Activated B cell treated with CpG ODN at 0.5 μM for 24 hours (primary cell): ENCODE measurements around the gene RIOK3. TPM values are rescaled to one million over a fixed set of nuclear protein-coding genes. Genes with fewer than 3 reads are reported as not detected.
A peak's percentile ranks its signal among the peaks of the same experiment; 100 is the strongest.
"Not testable (repeated sequence)": the region's sequence is repeated elsewhere in the genome, so short reads cannot be mapped to it uniquely, and the experiment has no call there.

Source experiments
- ATAC-seq: fragments of 200-7000 bp; cut with Tn5 transposase; one replicate; pipeline ENCODE4 v1.10.0; 2021; ENCODE audit warnings: low read depth, mild to moderate bottlenecking, moderate library complexity
- CTCF ChIA-PET: fragments of 350-600 bp; sonication (Branson Sonifier 250); formaldehyde crosslinking; loops from one replicate; lab custom pipeline; 2021; ENCODE audit warnings: antibody characterized with exemption; lab: Charles Lee
- POLR2A ChIA-PET: fragments of 350-600 bp; sonication (Branson Sonifier 250); formaldehyde crosslinking; loops from one replicate; lab custom pipeline; 2021; ENCODE audit warnings: antibody characterized with exemption; lab: Charles Lee
- DNase-seq: peaks from one replicate; pipeline ENCODE4 v3.0.0; 2022
- H3K27ac Mint-ChIP-seq: one replicate; pipeline ENCODE4 v1.8.0; 2020; ENCODE audit warnings: mixed read lengths
- H3K27me3 Mint-ChIP-seq: one replicate; pipeline ENCODE4 v1.8.0; 2021; ENCODE audit warnings: mixed read lengths
- H3K36me3 Mint-ChIP-seq: one replicate; pipeline ENCODE4 v1.8.0; 2021; ENCODE audit warnings: low read depth, mixed read lengths
- H3K4me1 Mint-ChIP-seq: one replicate; pipeline ENCODE4 v1.8.0; 2021; ENCODE audit warnings: mixed read lengths
- H3K4me3 Mint-ChIP-seq: one replicate; pipeline ENCODE4 v1.8.0; 2020; ENCODE audit warnings: mild to moderate bottlenecking, mixed read lengths
- H3K9me3 Mint-ChIP-seq: one replicate; pipeline ENCODE4 v1.8.0; 2020; ENCODE audit warnings: mixed read lengths
- intact Hi-C: fragments of 100-400 bp; cut with micrococcal nuclease; formaldehyde crosslinking; loops from one replicate; pipeline ENCODE4 v1.15.1; 2024
- total RNA-seq: library from RNA; stranded (reverse); gene quantifications from 2 replicates; pipeline ENCODE4 v1.2.3, GENCODE V29; 2022
- TF ChIP-seq, protein P1 (sequence below): fragments of 200-600 bp; IDR thresholded peaks from one replicate; pipeline ENCODE4 v1.8.0; 2022; ENCODE audit warnings: antibody characterized with exemption, mild to moderate bottlenecking

The RIOK3 gene
- total RNA-seq, 1 donor from 2014 or later: 92.4 TPM

DNA sequence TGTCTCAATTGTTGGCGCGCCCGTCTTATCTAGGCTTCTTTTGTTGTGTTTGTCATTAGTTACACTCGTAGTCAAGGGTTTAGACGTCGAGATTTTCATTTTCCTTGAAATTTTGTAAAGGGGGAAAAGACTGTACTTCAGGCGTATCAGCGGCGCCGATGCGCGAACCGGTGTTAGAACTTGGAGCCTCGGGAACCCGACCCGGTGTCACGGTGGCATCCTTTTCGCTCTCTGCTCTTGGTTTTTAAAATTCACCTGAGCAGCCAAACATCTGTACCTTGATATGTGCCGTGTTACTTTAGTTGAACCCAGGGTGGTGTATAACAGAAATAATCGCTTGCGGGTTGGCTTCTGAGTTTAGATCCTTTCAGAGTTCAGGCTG, 50.9 kb downstream of the RIOK3 start:
- intact Hi-C loops: loop anchor here (1.0 to 10.0 kb wide), 14 partner anchors 12 to 571 kb away; partner anchors contain the start of genes NPC1, RBBP8, RIOK3 and TTC39C
- Mint-ChIP-seq H3K9me3 (no peaks in the 10 kb centered on the region), H3K27ac (peak overlapping the region; percentile 88), H3K36me3 (peaks cover 34% of the 10 kb centered on the region), H3K4me1 (peaks cover 69% of the 10 kb centered on the region), H3K4me3 (peak overlapping the region; percentile 93), H3K27me3 (no peaks in the 10 kb centered on the region)
- CTCF ChIA-PET: interaction anchor here (1.4 to 1.5 kb wide), 2 partner anchors 372 to 704 kb away, joined by 3 to 5 read pairs; no protein-coding TSS in a partner anchor
- TF ChIP-seq, protein P1, sequence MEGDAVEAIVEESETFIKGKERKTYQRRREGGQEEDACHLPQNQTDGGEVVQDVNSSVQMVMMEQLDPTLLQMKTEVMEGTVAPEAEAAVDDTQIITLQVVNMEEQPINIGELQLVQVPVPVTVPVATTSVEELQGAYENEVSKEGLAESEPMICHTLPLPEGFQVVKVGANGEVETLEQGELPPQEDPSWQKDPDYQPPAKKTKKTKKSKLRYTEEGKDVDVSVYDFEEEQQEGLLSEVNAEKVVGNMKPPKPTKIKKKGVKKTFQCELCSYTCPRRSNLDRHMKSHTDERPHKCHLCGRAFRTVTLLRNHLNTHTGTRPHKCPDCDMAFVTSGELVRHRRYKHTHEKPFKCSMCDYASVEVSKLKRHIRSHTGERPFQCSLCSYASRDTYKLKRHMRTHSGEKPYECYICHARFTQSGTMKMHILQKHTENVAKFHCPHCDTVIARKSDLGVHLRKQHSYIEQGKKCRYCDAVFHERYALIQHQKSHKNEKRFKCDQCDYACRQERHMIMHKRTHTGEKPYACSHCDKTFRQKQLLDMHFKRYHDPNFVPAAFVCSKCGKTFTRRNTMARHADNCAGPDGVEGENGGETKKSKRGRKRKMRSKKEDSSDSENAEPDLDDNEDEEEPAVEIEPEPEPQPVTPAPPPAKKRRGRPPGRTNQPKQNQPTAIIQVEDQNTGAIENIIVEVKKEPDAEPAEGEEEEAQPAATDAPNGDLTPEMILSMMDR: no peak
- ATAC-seq (no peak), DNase-seq (no peak)
- POLR2A ChIA-PET: interaction anchor here (0.6 to 3.5 kb wide), 3 partner anchors 24 to 145 kb away, joined by 5 to 23 read pairs (median 9); partner anchors contain the start of gene NPC1

DNA sequence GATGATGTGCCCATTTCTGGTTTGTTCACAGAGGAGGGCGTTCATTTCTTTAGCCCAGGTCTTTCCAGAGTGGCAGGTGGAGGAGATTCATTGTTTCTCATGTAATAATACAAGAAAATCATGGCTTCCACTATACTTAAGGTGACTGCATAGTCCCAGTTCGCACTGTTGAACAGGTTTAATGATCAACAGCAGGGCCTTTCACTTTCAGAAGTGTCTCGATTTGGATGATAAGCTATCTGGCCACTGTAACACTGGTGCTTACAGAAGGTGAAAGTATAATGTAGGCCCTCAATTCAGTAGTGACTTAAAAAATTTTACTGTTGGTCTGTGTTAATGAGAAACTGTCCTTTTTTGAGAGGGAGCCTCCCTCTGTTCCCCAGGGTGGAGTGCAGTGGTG, 51.6 kb downstream of the RIOK3 start:
- ChIA-PET POLR2A (interaction anchor here (1.1 to 2.7 kb wide), 5 partner anchors 16 to 81 kb away, joined by 3 to 10 read pairs (median 5); partner anchors contain the start of genes NPC1 and RIOK3), CTCF (interaction anchor here (1.1 to 1.3 kb wide), 6 partner anchors 8 to 373 kb away, joined by 3 to 5 read pairs (median 4); no protein-coding TSS in a partner anchor)
- Mint-ChIP-seq H3K4me3 (peak overlapping the region; percentile 93), H3K4me1 (peaks cover 61% of the 10 kb centered on the region), H3K27ac (peak overlapping the region; percentile 88), H3K9me3 (no peaks in the 10 kb centered on the region), H3K27me3 (no peaks in the 10 kb centered on the region), H3K36me3 (peaks cover 34% of the 10 kb centered on the region)
- intact Hi-C loops: loop anchor here (5.0 to 10.0 kb wide), 4 partner anchors 150 to 527 kb away; partner anchors contain the start of gene TTC39C
- TF ChIP-seq, protein P1: no peak
- DNase-seq: no peak
- ATAC-seq: peak; percentile 15

DNA sequence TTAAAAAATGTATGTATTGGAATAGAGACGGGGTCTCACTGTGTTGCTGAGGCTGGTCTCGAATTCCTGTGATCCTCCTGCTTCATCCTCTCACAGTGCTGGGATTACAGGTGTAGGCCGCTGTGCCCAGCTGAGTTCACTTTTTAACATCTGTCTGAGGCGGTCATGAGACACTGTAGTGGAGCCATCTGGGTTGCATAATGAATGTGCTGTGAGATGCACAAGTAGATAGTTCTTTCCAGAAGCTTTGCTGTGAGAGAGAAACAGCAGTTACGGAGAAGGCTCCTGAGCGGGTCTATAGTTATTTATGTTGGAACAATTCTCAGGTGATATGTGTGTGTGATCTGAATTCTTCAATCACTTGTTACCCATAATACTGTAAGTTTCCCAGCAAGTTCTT, 53.3 kb downstream of the RIOK3 start:
- Mint-ChIP-seq H3K27ac (no peak overlapping the region), H3K9me3 (no peaks in the 10 kb centered on the region), H3K36me3 (peaks cover 48% of the 10 kb centered on the region), H3K4me3 (no peak overlapping the region), H3K27me3 (no peaks in the 10 kb centered on the region), H3K4me1 (peaks cover 54% of the 10 kb centered on the region)
- intact Hi-C loops: loop anchor here (10.0 kb wide), 1 partner anchor 152 kb away; no protein-coding TSS in a partner anchor
- ChIA-PET CTCF (interaction anchor here (1.0 kb wide), 2 partner anchors 10 to 693 kb away, joined by 3 to 4 read pairs; no protein-coding TSS in a partner anchor), POLR2A (no interaction called here)
- no peak for DNase-seq
- ATAC-seq: no peak
- TF ChIP-seq, protein P1: no peak

DNA sequence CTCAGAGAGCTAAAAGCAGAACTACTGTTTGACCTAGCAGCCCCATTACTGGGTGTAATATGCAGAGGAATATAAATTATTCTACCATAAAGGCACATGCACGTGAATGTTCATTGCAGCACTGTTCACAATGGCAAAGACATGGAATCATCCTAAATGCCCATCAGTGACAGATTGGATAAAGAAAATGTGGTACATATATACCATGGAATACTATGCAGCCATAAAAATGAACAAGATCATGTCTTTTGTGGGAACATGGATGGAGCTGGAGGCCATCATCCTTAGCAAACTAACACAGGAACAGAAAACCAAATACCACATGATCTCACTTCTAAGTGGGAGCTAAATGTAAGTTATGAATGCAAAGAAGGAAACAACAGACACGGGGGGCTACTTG, 57.8 kb downstream of the RIOK3 start:
- H3K9me3 Mint-ChIP-seq, H3K4me3 Mint-ChIP-seq, CTCF ChIA-PET, H3K27ac Mint-ChIP-seq, ATAC-seq, H3K27me3 Mint-ChIP-seq, intact Hi-C loops, DNase-seq: not testable (repeated sequence)
- H3K36me3 Mint-ChIP-seq: peaks cover 72% of the 10 kb centered on the region
- peaks cover 51% of the 10 kb centered on the region for H3K4me1 Mint-ChIP-seq
- POLR2A ChIA-PET: interaction anchor here (0.6 kb wide), 2 partner anchors 530 to 581 kb away, joined by 3 to 5 read pairs; no protein-coding TSS in a partner anchor

DNA sequence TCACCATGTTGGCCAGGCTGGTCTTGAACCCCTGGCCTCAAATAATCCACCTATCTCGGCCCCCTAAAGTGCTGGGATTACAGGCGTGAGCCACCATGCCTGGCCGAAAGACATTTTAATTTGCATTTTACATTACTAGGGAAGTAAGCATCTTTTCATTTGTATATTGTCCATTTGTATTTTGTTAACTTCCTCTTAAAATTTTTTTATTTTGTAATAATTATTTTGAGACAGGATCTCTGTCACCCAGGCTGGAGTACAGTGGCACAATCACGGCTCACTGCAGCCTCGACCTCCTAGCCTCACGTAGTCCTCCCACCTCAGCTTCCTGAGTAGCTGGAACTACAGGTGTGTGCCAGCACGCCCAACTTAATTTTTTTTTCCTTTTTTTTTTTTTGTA, 59.1 kb downstream of the RIOK3 start:
- H3K4me3 Mint-ChIP-seq, H3K9me3 Mint-ChIP-seq, intact Hi-C loops, ATAC-seq, DNase-seq, H3K27me3 Mint-ChIP-seq: not testable (repeated sequence)
- H3K4me1 Mint-ChIP-seq: peaks cover 47% of the 10 kb centered on the region
- POLR2A ChIA-PET: interaction anchor here (0.6 to 0.7 kb wide), 2 partner anchors 10 to 466 kb away, joined by 4 to 5 read pairs; no protein-coding TSS in a partner anchor
- CTCF ChIA-PET: interaction anchor here (0.6 kb wide), 1 partner anchor 479 kb away, joined by 3 read pairs; no protein-coding TSS in a partner anchor
- H3K27ac Mint-ChIP-seq: peak overlapping the region; percentile 79
- peaks cover 70% of the 10 kb centered on the region for H3K36me3 Mint-ChIP-seq

DNA sequence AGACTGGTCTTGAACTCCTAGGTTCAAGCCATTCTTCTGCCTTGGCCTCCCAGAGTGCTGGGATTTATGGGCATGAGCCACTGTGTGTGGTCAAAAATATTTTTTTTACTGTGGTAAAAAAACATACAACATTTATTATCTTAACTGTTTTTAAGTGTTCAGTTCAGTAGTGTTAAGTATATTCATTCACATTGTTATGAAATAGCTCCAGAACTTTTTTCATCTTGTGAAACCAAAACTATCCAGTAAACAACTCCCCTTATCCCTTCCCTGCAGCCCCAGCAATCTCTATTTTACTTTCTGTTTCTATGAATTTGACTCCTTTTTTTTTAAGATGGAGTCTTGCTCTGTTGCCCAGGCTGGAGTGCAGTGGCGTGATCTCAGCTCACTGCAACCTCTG, 59.6 kb downstream of the RIOK3 start:
- DNase-seq (no peak), ATAC-seq (no peak)
- H3K9me3 Mint-ChIP-seq: no peaks in the 10 kb centered on the region
- H3K27me3 Mint-ChIP-seq: no peaks in the 10 kb centered on the region
- peak overlapping the region; percentile 79 for H3K27ac Mint-ChIP-seq
- no peak overlapping the region for H3K4me3 Mint-ChIP-seq
- peaks cover 43% of the 10 kb centered on the region for H3K4me1 Mint-ChIP-seq
- TF ChIP-seq, protein P1: no peak
- H3K36me3 Mint-ChIP-seq: peaks cover 70% of the 10 kb centered on the region
- ChIA-PET CTCF (interaction anchor here (0.6 kb wide), 1 partner anchor 479 kb away, joined by 3 read pairs; no protein-coding TSS in a partner anchor), POLR2A (interaction anchor here (0.6 to 0.7 kb wide), 2 partner anchors 9 to 465 kb away, joined by 4 to 5 read pairs; no protein-coding TSS in a partner anchor)
- intact Hi-C loops: no loop called here
